Heart left ventricle (tissue), 13 donors: Measurements from ENCODE around the gene FAM156B.
"Not testable (repeated sequence)": the region's sequence is repeated elsewhere in the genome, so short reads cannot be mapped to it uniquely, and the experiment has no call there.

Source experiments
- POLR2A ChIP-seq, 2 donors: fragments of 450-650 bp; IDR thresholded peaks; one replicate each; pipeline ENCODE4 v1.6.1; 2017; ENCODE audit warnings: antibody characterized with exemption in 2 of 2, mild to moderate bottlenecking in 2 of 2, moderate library complexity in 2 of 2
- TF ChIP-seq, protein P1 (sequence below), 12 donors: fragments of 200-600 bp; sonication (generic) in 4 of 12; IDR thresholded peaks; one replicate each; pipeline versions ENCODE4 v1.5.0 to v1.8.0; 2018 to 2022; ENCODE audit warnings: antibody characterized with exemption in 12 of 12, mild to moderate bottlenecking in 5 of 12
- donor health status: ischemic (EF 13 %, LVEDD 7.1; RV severe dilation, severe dysfunction).
- donor health status: DM: no; HTN: yes; CAD: no.
- donor health status: DM: no; HTN: no; CAD: no.
- donor health status: ischemic (EF 25% LVEDD 6.9; RV normal size, moderate dysfunction).
- donor health status: ischemic (EF 25% LVEDD 5.7; RV mildly dilated, moderate dysfunction).
- donor health status: ischemic (EF 35%, LVEDD 5.7; RV mildly dilated, moderate dysfunction).
- donor health status: nonischemic (EF 11% LVEDD 7.7; RV severe dilation, severe dysfunction).
- donor health status: DM: yes; HTN: yes; CAD: no.
- donor health status: PGD.
- donor health status: ischemic (EF 29% LVEDD 5.4; RV normal size, mild dysfunction).
- donor health status: nonischemic (EF 23%, LVEDD 6.1; RV moderate dilation, normal function).

DNA sequence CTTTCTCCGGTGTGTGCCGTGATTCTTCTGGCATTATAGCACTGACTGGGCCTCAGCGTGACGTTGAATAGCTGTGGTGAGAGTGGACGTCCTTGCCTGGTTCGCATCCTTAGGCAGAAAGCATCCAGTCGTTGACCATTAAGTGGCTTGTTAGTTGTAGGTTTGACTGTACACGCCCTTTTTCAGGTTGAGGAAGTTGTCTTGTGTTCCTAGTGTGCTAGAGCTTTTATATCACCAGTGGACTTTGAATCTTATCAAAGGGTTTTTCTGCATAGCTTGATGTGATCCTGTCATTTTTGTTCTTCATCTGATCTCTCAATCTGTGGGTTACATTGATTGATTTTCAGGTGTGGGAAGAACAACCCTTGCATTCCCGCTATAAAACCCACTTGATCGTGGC is 8.4 kb downstream of the FAM156B start:
- TF ChIP-seq, protein P1, sequence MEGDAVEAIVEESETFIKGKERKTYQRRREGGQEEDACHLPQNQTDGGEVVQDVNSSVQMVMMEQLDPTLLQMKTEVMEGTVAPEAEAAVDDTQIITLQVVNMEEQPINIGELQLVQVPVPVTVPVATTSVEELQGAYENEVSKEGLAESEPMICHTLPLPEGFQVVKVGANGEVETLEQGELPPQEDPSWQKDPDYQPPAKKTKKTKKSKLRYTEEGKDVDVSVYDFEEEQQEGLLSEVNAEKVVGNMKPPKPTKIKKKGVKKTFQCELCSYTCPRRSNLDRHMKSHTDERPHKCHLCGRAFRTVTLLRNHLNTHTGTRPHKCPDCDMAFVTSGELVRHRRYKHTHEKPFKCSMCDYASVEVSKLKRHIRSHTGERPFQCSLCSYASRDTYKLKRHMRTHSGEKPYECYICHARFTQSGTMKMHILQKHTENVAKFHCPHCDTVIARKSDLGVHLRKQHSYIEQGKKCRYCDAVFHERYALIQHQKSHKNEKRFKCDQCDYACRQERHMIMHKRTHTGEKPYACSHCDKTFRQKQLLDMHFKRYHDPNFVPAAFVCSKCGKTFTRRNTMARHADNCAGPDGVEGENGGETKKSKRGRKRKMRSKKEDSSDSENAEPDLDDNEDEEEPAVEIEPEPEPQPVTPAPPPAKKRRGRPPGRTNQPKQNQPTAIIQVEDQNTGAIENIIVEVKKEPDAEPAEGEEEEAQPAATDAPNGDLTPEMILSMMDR (IDR thresholded peaks at IDR 0.05) = not testable (repeated sequence)
- not testable (repeated sequence) for TF ChIP-seq POLR2A (IDR thresholded peaks at IDR 0.05)
